Diencephalon (tissue), 1 donor: Measurements from ENCODE around the gene MON1A. TPM values are rescaled to one million over a fixed set of nuclear protein-coding genes. Genes with fewer than 3 reads are reported as not detected.

Experiments
- small RNA-seq: library from RNA; depleted of rRNA; stranded (forward); fragments of <200 nt; gene quantifications from one replicate; pipeline ENCODE3, GENCODE V24; 2014
- total RNA-seq: library from RNA; depleted of rRNA; stranded (reverse); fragments of >200 nt; gene quantifications from one replicate; pipeline ENCODE4 v1.2.3, GENCODE V29; 2014

Gene MON1A
- 14.3 TPM for total RNA-seq

DNA sequence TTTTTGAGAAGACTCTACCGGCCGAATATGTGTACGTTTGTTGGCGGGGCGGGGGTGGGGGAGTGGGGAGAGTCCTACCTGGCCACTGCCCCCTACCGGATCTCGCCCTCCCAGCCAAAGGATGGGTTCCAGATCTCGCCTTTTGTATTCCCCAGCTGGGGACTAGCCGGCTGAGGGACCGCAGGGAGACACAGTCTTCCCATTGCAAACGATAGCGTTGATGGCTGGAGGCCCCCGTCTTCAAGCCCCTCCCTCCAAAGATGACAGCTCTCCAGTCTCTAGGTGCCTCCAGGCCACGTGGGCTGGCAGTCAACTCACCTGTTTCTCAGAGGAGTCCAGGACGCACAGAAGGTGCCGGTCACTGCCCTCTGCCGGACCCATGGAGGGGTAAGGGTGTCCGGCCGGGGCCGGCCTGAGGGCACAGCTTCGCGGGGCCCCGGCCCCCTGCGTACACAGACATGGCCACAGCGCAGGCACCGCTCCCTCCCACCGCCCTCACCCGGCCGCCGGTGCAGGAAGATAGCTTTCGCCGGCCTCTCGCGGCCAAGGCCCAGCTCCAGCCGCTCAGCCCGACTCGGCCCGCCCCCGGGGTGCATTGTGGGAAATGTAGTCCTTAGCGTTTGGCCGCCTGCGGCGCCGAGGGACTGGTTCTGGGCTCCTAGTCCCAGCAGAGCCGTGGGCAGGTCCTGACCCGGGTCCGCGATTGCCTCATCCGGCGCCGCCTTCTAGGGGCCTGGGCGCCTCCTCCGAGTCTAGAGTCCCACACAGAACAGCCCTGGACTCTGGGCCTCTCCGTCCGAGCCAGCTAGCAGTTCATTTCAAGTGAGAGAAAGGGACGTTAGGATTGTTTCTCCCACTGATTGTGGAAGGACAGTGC lies at the start of gene MON1A:
Gene MON1A (minus strand): TSS at position 521 of the 877 bp plus-strand sequence. CDS start 16,465 bp downstream, outside the sequence.

DNA sequence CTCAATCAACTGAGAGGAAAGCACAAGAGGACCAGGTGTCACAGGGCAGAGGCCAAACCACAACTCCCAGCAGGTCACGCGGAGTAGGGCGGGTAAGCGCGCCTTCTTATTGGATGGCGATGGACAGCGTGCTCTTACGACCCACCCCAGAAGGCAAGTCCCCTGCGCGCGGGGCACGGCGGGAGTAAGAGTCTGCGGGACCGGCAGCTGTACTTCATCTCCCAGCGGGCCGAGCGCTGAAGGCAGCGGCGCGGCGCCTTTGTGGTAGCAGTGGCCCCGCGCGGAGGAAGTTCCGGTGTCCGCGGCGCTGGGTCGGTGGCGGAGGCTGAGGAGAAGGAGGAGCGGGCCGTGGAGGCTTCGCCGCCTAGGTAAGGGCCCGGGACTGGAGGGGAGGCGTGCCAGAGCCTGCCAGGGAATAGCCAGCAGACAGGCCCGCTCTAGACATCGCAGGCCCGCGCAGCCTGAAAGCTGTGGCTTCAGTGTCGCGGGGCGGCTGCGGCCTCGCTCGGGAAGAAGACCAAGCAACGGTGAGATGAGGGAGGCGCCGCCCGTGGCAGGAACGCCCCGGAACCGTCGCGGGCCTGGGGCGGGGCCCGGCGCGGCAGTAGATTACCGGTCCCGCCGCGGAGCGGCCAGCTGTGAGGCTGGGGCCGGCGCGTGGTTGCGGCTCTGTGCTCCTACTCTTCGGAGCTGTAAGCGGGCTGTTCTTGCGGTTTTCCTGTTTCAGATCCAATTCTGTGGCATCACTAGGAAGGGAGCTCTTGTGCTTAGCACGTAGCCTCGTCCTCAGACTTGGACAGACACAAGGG lies 10.5 kb upstream of the MON1A start, which contains the start of gene RBM6:
Gene RBM6 (plus strand): TSS at position 293 of the 809 bp plus-strand sequence. CDS start 22,492 bp downstream, outside the sequence.

DNA sequence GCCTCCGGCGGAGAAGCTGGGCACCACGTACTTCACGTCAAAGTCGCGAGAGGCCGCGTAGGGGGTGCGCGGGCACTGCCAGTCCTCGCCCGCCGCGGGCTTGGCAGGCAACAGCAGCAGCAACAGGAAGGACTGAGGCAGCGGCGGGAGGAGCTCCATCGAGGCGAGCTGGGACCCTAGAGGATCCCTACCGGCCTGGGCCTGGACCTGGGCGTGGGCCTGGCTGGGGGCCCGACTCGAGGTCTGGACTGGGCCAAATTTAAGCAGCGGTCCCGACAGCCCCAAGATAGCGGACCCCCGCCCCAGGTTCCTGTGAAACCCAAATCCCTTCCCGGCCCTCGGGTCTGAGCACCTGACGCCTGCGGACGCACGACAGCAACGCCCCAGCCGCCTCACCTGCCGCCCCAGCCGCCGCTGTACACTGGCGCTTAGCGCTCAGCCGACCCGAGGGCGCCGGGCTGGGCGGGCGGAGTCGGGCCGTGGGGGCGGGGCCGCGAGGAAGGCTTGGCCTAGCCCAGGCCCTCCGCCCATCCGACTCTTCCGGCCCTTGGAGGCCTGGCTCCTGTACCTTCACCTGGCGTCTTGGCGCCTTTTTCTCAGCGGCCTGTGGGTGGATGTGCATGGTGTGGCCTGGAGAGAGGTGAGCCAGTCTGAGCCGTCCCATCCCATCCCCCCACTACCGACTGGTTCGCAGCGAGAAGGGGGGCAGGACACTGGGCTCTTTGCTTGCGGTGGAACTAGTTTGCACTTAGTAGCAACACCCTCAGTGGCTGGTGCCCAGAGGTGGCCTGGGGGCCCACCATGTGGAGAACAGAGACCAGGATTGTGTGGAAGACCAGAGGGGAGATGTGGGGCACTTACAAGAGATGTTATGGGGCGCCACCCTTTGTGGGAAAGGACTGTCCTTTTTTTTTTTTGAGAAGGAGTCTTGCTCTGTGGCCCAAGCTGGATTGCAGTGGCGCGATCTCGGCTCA lies 25.9 kb downstream of the MON1A start, which contains the start of gene MST1R:
Gene MST1R (minus strand): TSS at position 423 of the 974 bp plus-strand sequence. CDS start 264 bp downstream, at position 159.

DNA sequence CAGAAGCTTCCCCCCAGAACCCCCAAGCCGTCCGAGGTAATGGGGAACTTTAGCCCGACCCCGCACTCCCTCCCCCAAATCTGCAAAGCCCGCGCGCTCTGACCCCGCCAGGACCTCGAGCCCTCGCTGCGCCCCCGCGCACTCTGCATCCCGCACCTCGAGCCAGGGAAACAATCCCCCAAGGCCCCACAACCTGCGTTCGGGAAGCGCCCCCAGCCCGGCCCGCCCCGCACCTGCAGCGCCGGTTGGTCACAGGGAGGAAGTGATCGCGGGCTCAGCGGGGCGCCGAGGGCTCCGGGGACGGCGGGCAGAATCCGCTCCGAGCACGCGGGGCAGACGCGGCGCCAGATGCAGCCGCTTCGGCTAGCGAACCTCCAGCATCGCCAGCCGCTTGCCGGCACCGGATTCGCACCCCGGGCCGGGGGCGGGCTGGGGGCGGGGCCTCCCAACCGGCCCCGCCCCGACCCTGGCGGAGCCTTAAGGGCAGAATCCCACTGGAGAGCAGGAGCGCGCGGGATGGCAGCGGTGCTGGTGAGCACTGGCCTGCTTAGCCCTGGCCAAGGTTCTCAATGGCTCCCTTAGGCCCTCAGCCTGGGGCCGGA lies 60.0 kb downstream of the MON1A start, which contains the start of gene CAMKV:
Gene CAMKV (minus strand): TSS at position 382 of the 602 bp plus-strand sequence. CDS start 7,518 bp downstream, outside the sequence.

Small RNAs within 50 kb of the gene (small RNA-seq; reads per million reads assigned to genes)
- not detected for gene RN7SL217P

Other genes starting within 250 kb of the MON1A start
- gene MST1, start 240.3 kb downstream of the MON1A start, total RNA-seq, result 7.6 TPM
- gene RNF123, start 240.3 kb downstream of the MON1A start, total RNA-seq, result 28.6 TPM
- 0.92 TPM for gene AMIGO3, start 210.1 kb downstream of the MON1A start, total RNA-seq
- gene GMPPB, start 205.9 kb downstream of the MON1A start, total RNA-seq, result 11.1 TPM
- gene IP6K1, start 143.3 kb downstream of the MON1A start, total RNA-seq, result 55.8 TPM
- 0.23 TPM for gene CDHR4, start 129.9 kb downstream of the MON1A start, total RNA-seq
- 5.1 TPM for gene INKA1, start 126.5 kb downstream of the MON1A start, total RNA-seq
- 8.3 TPM for gene UBA7, start 115.9 kb downstream of the MON1A start, total RNA-seq
- 4.4 TPM for gene TRAIP, start 73.2 kb downstream of the MON1A start, total RNA-seq
- gene CAMKV, start 59.9 kb downstream of the MON1A start, total RNA-seq, result 144 TPM
- 0.92 TPM for gene MST1R, start 25.9 kb downstream of the MON1A start, total RNA-seq
- 93.7 TPM for gene RBM6, start 10.3 kb upstream of the MON1A start, total RNA-seq
- 245 TPM for gene RBM5, start 159.1 kb upstream of the MON1A start, total RNA-seq
- gene SEMA3F, start 225.5 kb upstream of the MON1A start, total RNA-seq, result 7.8 TPM